ENCODE data around the gene NETO2. TPM values are rescaled to one million over a fixed set of nuclear protein-coding genes. Genes with fewer than 3 reads are reported as not detected.
A peak's percentile ranks its signal among the peaks of the same experiment; 100 is the strongest.

The NETO2 gene
- total and polyA plus RNA-seq, 12 donors, result 1.3 to 5.3 (median 2.2) TPM

- Histone ChIP-seq H3K36me3 (no peaks in the 10 kb centered on the region), H3K4me3 (no peak overlapping the region), H3K9me3 (no peaks in the 10 kb centered on the region), H3K27ac (no peak overlapping the region), H3K27me3 (no peaks in the 10 kb centered on the region), H3K4me1 (peaks cover 0 to 7% (median 0%) of the 10 kb centered on the region in 9 donors)
- WGBS, 2 donors, result 51 to 68% methylated on average over 3 of the region's 3 CpGs
- DNase-seq, result no peak
- intact Hi-C loops (cut with DNase I), result no loop called here
- no peak for ATAC-seq
- no peak for TF ChIP-seq CTCF (IDR thresholded peaks at IDR 0.05)
Observed at GRCh38 chr16:47045459-47045858, 98.3 kb downstream of the NETO2 start.

DNA sequence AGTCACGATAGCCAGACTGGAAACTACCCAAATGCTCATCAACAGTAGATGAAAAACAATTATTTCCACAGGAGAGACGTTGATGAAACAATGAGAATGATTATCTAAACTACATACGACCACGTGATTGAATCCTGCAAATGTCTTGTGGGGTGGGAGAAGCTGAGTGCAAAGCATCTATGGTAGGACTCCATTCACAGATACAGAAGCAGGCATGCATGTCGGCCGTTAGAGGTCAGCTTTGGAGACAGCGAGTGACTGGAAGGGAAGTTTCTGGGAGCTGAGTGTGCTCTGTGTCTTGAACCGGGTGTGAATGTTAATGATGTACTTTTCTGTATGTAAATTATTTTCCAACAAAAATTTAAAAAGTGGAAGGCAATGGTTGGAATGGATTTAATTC is 98.7 kb downstream of the NETO2 start:
- 53 to 64% methylated on average over 8 of the region's 8 CpGs for WGBS, 2 donors
- Histone ChIP-seq H3K4me3 (no peak overlapping the region), H3K27me3 (no peaks in the 10 kb centered on the region), H3K4me1 (peaks cover 0 to 7% (median 0%) of the 10 kb centered on the region in 9 donors), H3K27ac (no peak overlapping the region), H3K9me3 (no peaks in the 10 kb centered on the region), H3K36me3 (no peaks in the 10 kb centered on the region)
- ATAC-seq, result no peak
- intact Hi-C loops (cut with DNase I), result no loop called here
- no peak for DNase-seq
- TF ChIP-seq CTCF (IDR thresholded peaks at IDR 0.05), result no peak

DNA sequence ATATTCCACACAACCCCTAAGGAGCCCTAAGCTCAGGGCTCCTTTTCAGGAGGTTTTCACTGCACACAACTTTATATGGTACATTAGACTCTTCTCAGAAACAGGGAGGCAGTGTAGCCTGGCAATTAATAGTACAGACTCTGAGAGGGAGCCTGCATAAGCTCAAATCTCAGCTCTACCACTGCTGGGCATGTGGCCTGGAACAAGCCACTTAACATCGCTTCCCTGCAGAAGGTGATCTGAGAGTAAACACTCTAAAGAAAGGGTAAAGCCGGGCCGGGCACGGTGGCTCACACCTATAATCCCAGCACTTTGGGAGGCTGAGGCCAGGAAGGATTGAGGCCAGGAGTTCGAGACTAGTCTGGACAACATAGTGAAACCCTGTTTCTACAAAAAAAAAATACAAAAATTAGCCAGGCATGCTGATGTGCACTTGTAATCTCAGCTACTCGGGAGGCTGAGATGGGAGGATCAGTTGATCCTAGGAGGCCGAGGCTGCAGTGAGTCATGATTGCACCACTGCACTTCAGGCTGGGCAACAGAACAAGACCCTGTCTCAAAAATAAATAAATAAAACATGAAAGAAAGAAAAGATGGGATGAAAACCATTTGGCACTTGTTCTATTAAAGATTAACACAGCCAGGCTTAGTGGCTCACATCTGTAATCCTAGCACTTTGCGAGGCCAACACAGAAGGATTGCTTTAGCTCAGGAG is 99.6 kb downstream of the NETO2 start:
- H3K4me3 ChIP-seq, result no peak overlapping the region
- H3K36me3 ChIP-seq, result no peaks in the 10 kb centered on the region
- TF ChIP-seq CTCF (IDR thresholded peaks at IDR 0.05), result no peak
- H3K27ac ChIP-seq, result no peak overlapping the region
- no peaks in the 10 kb centered on the region for H3K27me3 ChIP-seq
- ATAC-seq (peak in 7 of 8 donors; percentile 42 to 93 (median 80)), DNase-seq (peak; percentile 19 to 27)
- intact Hi-C loops (cut with DNase I), result no loop called here
- H3K4me1 ChIP-seq, result peaks cover 0 to 7% (median 0%) of the 10 kb centered on the region in 9 donors
- WGBS, 2 donors, result 68 to 80% methylated on average over 8 of the region's 8 CpGs
- H3K9me3 ChIP-seq, result no peaks in the 10 kb centered on the region

DNA sequence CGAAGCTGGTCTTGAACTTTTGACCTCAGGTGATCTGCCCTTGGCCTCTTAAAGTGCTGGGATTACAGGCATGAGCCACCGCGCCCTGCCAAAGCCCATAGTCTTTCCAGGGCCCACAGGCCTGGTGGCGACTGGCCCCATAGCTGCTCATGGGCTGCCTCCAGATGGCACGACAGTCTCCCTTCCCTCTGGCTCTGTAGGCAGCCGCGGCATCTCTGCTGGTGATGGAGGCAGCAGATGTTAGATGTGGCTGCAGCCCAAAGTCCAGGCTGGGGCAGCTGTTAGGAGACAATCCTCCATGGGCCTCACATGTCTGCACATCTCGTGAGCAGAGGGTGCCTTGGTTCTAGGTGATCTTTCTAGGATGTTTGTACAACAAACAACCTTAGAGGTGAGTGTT is 100.5 kb downstream of the NETO2 start:
- no peak overlapping the region for H3K4me3 ChIP-seq
- 80 to 91% methylated on average over 8 of the region's 8 CpGs for WGBS, 2 donors
- no peaks in the 10 kb centered on the region for H3K36me3 ChIP-seq
- intact Hi-C loops (cut with DNase I), result no loop called here
- no peak for DNase-seq
- no peak overlapping the region for H3K27ac ChIP-seq
- TF ChIP-seq CTCF (IDR thresholded peaks at IDR 0.05), result no peak
- peaks cover 0 to 7% (median 0%) of the 10 kb centered on the region in 9 donors for H3K4me1 ChIP-seq
- ATAC-seq, result no peak
- H3K27me3 ChIP-seq, result no peaks in the 10 kb centered on the region
- H3K9me3 ChIP-seq, result no peaks in the 10 kb centered on the region
